ENCODE measurements around the gene CFAP91. TPM values are rescaled to one million over a fixed set of nuclear protein-coding genes. Genes with fewer than 3 reads are reported as not detected.
A peak's percentile ranks its signal among the peaks of the same experiment; 100 is the strongest.

CFAP91 gene
- total RNA-seq: 10 to 100 TPM in 6 of 7 donors, 1 to 10 TPM in 1; 9.6 to 47.9 (median 16.1) TPM
- polyA plus RNA-seq: 1 to 10 TPM; 5.3 to 7.3 TPM
- long read RNA-seq, donor 1, full-length matches to known transcripts: 5 of 18 reads
- long read RNA-seq, donor 1, partial matches to known transcripts: 10 of 18 reads
- long read RNA-seq, donor 1, other reads (novel, unspliced or antisense): 3 of 18 reads
- long read RNA-seq, donor 2, full-length matches to known transcripts: 2 of 2 reads
- long read RNA-seq, donor 2, partial matches to known transcripts: 0 of 2 reads
- long read RNA-seq, donor 2, other reads (novel, unspliced or antisense): 0 of 2 reads
- long read RNA-seq, donor 3, full-length matches to known transcripts: 4 of 7 reads
- long read RNA-seq, donor 3, partial matches to known transcripts: 1 of 7 reads
- long read RNA-seq, donor 3, other reads (novel, unspliced or antisense): 2 of 7 reads

- peak; percentile 57 for TF ChIP-seq POLR2A (IDR thresholded peaks at IDR 0.05)
- TF ChIP-seq CTCF (IDR thresholded peaks at IDR 0.05): no peak
- no peak for TF ChIP-seq EP300 (IDR thresholded peaks at IDR 0.05)
- WGBS, 3 donors: 0 to 5% (median 2%) methylated on average over 58 to 59 of the region's 59 CpGs
These were observed at the start of gene CFAP91 for GRCh38 chr3:119702530-119703527. CFAP91 (plus strand) TSS chr3:119703022; CDS start chr3:119703099, 77 bp downstream.

GRCh38 chr3:119653876-119654275 lies 48.9 kb upstream of the CFAP91 start:
- no peak overlapping the region for H3K4me3 ChIP-seq
- no peak for DNase-seq
- H3K4me1 ChIP-seq (ENCODE audit: insufficient read depth): no peaks in the 10 kb centered on the region
- H3K27ac ChIP-seq: no peak overlapping the region
- no peak for TF ChIP-seq EP300 (IDR thresholded peaks at IDR 0.05)
- no peak for TF ChIP-seq CTCF (IDR thresholded peaks at IDR 0.05)
- TF ChIP-seq POLR2A (IDR thresholded peaks at IDR 0.05): no peak
- WGBS, 3 donors: 47 to 50% (median 48%) methylated on average over 2 of the region's 2 CpGs
- H3K27me3 ChIP-seq: no peaks in the 10 kb centered on the region
- intact Hi-C loops (cut with DNase I): no loop called here
- no peaks in the 10 kb centered on the region for H3K36me3 ChIP-seq
- no peaks in the 10 kb centered on the region for H3K9me3 ChIP-seq

More at GRCh38 chr3:119702530-119703527, at the start of gene CFAP91:
- Histone ChIP-seq H3K36me3 (no peaks in the 10 kb centered on the region), H3K9me3 (no peaks in the 10 kb centered on the region), H3K27ac (peak within 1 kb of the TSS; percentile 50 to 75), H3K4me3 (peak within 1 kb of the TSS; percentile 55), H3K27me3 (no peaks in the 10 kb centered on the region), H3K4me1 (ENCODE audit: insufficient read depth) (peaks cover 2% of the 10 kb centered on the region)
- intact Hi-C loops (cut with DNase I): no loop called here
- peak; percentile 98 to 99 (median 99) for DNase-seq

GRCh38 chr3:119657887-119658702 lies 44.7 kb upstream of the CFAP91 start:
- Histone ChIP-seq H3K36me3 (no peaks in the 10 kb centered on the region), H3K9me3 (no peaks in the 10 kb centered on the region), H3K27ac (no peak overlapping the region), H3K4me3 (no peak overlapping the region), H3K4me1 (ENCODE audit: insufficient read depth) (peaks cover 6% of the 10 kb centered on the region), H3K27me3 (no peaks in the 10 kb centered on the region)
- TF ChIP-seq CTCF (IDR thresholded peaks at IDR 0.05): no peak
- no peak for TF ChIP-seq EP300 (IDR thresholded peaks at IDR 0.05)
- no peak for TF ChIP-seq POLR2A (IDR thresholded peaks at IDR 0.05)
- 80 to 89% (median 89%) methylated on average over 4 of the region's 4 CpGs for WGBS, 3 donors
- DNase-seq: no peak
- intact Hi-C loops (cut with DNase I): no loop called here

- no peaks in the 10 kb centered on the region for H3K9me3 ChIP-seq
- WGBS, 3 donors: 93 to 98% (median 95%) methylated on average over 2 of the region's 2 CpGs
- DNase-seq: no peak
- intact Hi-C loops (cut with DNase I): no loop called here
- no peak overlapping the region for H3K27ac ChIP-seq
- peaks cover 6% of the 10 kb centered on the region for H3K4me1 ChIP-seq (ENCODE audit: insufficient read depth)
- no peak overlapping the region for H3K4me3 ChIP-seq
- TF ChIP-seq EP300 (IDR thresholded peaks at IDR 0.05) (no peak), POLR2A (IDR thresholded peaks at IDR 0.05) (no peak), CTCF (IDR thresholded peaks at IDR 0.05) (no peak)
- no peaks in the 10 kb centered on the region for H3K36me3 ChIP-seq
- H3K27me3 ChIP-seq: no peaks in the 10 kb centered on the region
These were observed 43.8 kb upstream of the CFAP91 start for GRCh38 chr3:119658994-119659393.
